GM19467 (cell line): ENCODE measurements around the gene RAB40C.

ENCODE experiments used
- ATAC-seq: cut with Tn5 transposase; IDR thresholded peaks from one replicate; pipeline ENCODE4 v1.9.1; 2021; ENCODE audit warnings: mild to moderate bottlenecking, moderate library complexity; ENCODE audit not compliant: unreplicated experiment

Gene RAB40C

GRCh38 chr16:641326-642188, 51.7 kb downstream of the RAB40C start, which contains the start of gene MCRIP2:
MCRIP2 (plus strand) TSS chr16:641828; CDS start chr16:641992, 164 bp downstream.
- ATAC-seq: no peak

DNA sequence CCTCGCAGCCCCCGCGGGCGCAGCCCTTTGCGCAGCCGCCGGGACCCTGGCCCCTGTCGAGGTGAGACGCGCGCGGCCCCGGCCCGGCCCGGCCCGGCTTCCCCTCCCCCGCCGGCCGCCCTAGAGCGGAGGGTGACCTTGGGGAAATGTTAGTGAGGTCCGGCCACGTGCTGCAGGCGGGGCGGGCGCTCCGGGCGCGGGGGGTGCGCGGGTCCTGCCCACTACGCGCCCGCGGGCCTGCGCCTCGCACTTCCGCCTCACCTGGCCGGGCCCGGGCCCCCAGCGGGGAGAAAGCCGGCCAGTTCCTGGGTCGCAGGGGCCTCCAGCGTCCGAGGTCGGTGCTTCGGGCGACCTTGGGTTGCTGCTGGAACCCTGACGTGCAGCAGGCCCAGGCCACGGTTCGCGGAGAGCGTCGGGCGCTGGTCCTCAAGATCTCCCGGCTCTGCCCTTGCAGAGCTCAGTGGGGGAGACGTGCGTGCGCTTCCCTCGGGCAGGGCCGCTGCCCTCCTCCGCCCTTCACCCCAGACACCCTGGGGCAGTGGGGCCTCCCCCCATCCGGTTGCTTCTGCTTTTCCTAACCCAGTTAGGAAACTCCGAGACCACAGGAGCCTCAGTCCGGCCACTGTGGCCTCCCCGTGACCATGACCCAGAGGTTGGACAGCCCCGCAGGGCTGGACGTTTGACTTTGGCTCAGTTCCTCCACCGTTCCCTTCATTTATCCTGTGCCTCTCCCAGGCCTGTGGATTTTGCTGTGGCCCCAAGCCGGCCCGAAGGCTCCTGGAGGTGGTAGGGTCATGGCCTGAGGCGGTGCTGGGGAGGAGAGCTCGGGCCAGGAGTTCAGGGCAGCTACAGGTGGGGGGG, 52.6 kb downstream of the RAB40C start:
- no peak for ATAC-seq

DNA sequence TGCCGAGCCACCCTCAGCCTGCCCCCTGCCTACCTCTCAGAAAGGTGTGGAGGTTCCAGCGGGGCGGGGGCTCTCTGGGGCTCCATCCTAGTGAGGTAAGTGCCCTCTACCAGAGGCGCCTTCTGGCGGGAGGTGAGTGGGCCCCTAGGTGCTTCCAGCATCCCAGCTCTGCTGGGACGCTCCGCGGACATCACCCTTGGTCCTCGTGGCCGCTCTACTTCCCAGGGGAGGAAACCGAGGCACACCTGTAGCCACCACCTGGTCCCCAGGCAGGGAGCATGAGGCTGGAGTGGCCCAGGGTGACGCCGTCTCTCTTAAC, 53.1 kb downstream of the RAB40C start:
- ATAC-seq: no peak

DNA sequence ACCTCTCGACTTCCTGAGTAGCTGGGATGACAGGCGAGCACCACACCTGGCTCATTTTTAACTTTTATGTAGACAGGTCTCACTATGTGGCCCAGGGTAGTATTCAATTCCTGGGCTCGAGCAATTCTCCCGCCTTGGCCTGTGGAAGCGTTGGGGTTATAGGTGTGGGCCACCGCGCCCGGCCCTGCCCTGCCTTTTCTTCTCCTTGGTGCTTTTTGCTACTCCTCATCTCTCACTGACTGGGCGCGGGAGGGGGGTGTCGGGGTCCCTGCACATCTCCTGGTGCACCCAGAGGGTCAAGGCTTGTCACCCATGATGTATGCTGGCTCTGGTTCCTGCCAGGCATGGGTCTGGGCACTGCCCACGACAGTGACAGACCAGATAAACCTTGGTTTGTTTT, 54.7 kb downstream of the RAB40C start:
- no peak for ATAC-seq

DNA sequence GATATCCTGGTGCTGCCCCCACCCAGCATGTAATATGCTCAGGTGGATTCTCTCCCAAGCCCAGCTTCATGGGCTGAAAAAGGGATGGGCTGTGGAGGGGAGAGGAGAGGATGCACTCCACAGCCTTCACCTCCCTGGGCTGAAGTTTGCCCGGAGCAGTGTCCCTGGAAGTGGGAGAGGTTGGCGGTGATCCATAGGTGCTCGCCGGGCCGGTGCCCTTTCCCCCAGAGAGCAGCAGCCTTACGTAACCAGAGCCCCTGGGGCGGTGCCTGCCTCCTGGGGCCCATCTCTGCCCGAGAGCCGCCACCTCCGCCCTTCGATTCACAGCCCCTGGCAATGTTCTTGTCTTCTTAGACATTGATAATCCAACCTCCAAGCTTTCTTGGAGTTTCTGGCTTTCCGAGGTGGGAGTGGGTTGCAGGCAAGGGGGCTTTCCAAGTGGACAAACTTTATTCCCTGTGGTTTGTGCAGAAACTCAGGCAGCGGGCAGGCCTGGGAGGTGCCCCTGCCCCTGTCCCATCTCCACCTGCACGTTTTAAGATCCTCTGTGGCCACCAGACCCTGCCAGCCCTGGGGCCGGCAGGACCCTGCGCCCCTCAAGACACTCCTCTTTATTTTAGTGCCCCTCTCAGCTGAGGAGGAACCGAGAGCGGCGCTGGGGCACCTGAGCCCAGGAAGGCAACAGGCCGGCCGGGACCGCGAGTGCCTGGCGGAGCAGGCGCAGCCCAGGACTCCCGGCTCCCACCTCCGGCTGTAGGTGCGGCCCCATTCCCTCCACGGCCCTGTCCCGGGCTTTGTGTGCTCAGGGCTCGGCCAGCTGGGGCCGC, 56.2 kb downstream of the RAB40C start:
- ATAC-seq: no peak

- ATAC-seq: no peak
Observed at GRCh38 chr16:646679-647172, 56.9 kb downstream of the RAB40C start.

DNA sequence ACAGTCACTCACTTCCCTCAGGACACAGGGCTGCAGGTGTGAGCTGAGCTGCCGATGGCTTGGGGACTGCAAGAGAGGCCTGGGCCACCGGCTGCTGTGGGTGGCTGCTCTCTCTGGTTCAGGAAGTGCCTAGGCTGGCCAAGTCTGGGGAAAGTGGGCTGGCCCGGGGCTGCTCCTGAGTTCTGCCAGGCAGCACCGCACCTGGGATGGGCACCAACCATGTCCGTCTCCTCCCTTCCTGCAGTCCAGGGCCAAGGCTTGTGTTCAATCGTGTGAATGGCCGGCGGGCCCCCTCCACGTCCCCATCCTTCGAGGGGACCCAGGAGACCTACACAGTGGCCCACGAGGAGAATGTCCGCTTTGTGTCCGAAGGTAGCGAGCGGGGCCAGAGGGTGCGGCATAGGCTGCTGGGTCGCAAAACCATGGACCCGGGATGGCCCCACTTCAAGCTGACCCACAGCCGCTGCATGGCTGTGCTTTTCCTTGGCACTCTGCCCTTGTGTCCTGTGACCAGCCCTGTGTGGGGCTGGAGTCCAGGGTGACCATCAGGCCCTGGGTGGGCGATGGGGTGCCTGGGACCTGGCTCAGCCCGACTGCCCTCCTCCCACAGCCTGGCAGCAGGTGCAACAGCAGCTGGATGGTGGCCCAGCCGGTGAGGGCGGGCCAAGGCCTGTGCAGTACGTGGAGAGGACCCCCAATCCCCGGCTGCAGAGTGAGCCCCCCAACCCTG, 57.5 kb downstream of the RAB40C start:
- no peak for ATAC-seq

- no peak for ATAC-seq
Observed at GRCh38 chr16:648071-648780, 58.4 kb downstream of the RAB40C start.

- peak; percentile 74 for ATAC-seq
Observed at GRCh38 chr16:648781-649589, 59.1 kb downstream of the RAB40C start, which contains the start of gene WDR90. WDR90 (plus strand) TSS chr16:649365; CDS start chr16:649417, 52 bp downstream.

- no peak for ATAC-seq
Observed at GRCh38 chr16:649631-650030, 59.8 kb downstream of the RAB40C start.

GRCh38 chr16:651844-652243, 62.0 kb downstream of the RAB40C start:
- ATAC-seq: no peak

DNA sequence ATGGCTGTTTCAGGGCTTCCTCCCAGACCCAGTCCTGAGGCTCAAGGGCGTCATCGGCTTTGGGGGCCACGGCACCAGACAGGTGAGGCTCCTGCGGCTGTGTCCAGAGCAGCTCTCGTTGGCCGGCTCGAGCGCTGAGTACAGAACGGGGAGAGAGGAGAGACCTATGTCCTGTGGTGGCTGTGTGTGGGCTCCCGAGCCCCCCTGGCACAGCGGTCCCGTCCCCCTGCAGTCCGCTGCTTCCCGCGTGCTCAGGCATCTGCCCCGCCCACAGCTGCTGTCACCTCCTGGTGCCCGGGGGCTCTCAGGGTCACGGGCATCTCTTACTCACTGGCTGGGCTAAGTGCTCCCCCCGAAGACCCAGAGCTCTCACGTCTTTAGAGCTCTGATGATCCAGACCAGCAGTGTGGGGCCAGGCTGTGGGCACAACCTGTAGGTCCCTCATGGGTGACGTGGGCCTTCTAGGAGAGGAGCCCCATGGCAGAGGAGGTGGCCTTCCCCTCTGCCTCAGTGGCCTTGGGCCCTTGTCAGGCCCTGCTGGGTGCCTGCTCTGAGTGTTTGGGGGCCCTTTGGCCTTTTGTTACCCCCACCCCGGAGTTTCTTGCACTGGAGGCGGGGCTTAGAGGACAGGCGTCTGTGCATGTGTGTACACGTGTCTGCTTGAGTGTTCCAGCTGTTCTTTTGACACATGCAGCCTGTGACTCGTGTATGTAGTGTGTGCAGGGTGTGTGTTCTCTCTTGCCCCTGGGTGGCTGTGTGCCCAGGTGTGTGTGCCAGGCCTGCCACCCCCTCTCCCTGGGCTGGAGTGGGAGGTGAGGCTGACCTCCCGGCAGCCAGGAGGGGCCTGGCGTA, 62.8 kb downstream of the RAB40C start:
- ATAC-seq: no peak

DNA sequence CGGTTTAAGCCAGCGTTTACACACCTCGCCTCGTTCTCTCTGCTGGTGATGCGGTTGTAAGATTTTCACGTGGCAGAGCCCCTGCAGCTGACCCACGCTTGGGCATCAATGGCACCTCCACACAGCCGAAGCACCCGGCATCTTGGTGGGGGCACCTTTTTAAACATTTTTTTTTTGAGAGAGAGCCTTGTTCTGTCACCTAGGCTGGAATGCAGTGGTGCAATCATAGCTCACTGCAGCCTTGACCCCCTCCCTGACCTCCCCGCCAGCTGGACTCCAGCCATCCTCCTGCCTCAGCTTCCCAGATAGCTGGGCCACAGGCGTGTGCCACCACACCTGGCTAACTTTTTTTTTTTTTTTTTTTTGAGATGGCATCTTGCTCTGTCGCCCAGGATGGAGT, 64.2 kb downstream of the RAB40C start:
- no peak for ATAC-seq

GRCh38 chr16:657487-657886, 67.6 kb downstream of the RAB40C start:
- no peak for ATAC-seq

DNA sequence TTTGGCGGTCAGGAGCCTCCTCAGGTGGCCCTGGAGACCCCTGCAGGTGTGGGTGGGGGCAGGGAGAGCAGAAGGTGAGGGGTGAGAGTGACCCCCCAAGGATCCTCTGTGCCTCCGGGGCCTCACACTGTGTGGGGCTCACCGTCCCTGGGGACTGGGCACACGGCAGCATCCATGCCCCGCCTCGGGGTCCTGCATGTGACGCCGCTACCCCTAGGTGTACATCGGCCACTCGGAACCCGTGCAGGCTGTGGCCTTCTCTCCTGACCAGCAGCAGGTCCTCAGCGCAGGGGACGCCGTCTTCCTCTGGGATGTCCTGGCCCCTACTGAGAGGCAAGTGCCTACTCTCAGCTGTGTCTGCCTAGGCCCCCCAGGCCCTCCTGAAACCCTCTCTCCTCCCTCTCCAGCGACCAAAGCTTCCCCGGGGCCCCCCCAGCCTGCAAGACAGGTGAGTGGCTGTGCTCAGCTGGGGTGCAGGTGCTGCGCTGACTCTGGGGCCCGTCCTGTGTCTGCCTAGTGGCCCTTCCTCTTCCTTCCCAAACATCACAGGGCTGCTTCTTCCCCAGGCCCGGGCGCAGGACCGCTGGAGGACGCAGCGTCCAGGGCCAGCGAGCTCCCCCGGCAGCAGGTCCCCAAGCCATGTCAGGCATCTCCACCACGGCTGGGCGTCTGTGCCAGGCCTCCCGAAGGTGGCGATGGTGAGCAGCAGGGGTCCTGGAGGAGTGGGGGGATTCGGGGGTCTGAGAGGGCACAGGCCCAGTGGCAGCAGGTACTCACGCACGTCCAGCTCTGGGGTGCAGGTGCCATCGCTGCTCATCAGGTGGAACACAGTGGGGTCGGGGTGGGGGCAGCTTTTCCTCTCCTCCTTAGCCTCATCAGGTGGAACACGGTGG, 69.1 kb downstream of the RAB40C start:
- ATAC-seq: no peak

DNA sequence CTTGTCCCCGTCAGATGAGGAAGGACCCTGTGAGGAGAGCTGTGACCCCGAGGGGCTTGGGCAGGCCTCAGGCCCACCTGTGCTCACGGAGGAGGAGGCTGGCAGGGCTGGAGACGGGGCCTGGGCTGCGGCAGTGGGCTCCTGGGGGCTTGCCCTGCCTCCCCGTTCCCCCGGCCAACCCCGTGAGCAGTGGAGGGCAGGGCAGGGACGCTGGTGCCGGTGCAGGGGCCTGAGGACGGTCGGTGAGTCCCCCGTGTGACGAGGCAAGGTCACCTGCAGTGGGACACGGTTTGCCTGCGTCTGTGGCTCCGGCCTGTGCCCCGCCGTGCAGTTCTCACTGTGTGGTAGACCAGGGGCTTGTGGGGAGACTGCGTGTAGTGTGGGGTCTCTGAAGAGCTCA, 69.8 kb downstream of the RAB40C start:
- ATAC-seq: no peak

DNA sequence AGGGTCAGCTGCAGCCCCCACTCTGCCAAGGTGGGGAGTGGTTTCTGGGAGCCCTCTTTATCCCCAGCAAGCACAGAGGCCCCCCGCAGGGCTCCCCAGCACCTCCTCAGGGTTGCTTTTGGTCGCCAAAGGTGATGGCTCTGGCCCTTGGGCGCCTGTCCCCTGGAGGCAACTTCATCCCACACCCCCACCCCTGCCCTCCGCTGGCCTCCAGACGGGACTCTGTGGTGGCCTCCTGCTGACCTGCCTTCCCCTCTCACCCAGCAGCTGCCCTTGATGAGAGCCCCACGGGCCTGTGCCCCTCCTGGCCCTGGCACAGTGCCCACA, 70.2 kb downstream of the RAB40C start:
- no peak for ATAC-seq
